Cardiac septum (tissue), 1 donor: Measurements from ENCODE around the gene GTF3C1. TPM values are rescaled to one million over a fixed set of nuclear protein-coding genes. Genes with fewer than 3 reads are reported as not detected.
"Not testable (repeated sequence)": the region's sequence is repeated elsewhere in the genome, so short reads cannot be mapped to it uniquely, and the experiment has no call there.

Experiments used
- DNase-seq: peaks from one replicate; pipeline ENCODE4 v3.0.0-alpha.2; 2020; ENCODE audit warnings: low spot score
- intact Hi-C: fragments of 100-400 bp; cut with DNase I; formaldehyde crosslinking; loops from one replicate; pipeline ENCODE4 v1.14.0; 2022
- total RNA-seq: library from RNA; stranded (reverse); fragmentation: NEBNext Ultra II Directional; extraction: Animal tissue kit (Norgen Biotek cat#: 25700); gene quantifications from one replicate; pipeline ENCODE4 v1.2.1, GENCODE V29; 2021
- donor health status: DM: no; HTN: no; CAD: no.

GTF3C1 gene
- total RNA-seq, 1 donor from 2014 or later, result 66.3 TPM

DNA sequence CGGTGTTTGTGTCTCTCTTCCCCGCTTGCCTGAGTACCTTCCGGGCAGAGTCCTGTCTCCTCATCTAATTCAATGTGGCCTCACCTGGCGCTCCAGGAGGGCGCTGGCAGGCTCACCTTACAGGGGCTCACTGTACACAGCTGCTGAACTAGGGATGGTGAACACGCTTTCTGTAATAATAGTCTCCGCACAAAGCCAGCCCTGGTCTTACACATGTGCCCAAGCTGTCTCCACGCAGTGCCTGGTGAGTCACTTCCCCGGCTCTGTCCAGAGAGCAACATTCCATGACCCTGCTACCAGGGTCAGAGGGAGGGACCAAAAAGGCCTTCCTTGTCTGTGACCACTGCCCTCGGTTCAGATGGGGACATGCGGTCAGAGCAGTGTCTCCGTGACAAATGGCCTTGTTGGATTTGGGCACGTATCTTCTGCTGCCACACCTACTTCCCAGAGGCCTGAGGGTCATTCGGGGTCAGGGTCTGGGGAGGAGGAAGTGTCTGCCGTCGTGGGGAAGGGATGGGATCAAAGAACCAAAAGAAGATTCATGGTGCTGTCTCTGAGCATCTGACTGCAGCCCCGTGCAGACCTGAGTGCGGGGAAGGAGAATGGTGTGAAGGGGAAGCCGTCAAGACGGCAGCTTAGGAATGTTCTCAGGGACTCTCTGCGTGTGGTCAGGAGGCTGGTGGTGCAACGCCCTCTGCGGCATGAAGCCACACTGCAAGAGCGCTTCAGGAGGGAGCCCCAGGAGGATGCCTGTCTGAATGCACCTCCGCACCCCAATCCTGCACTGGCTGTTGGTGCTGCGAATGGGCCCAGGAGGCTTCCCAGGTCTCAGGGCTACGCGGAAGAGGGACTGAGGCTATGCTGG lies 78.9 kb downstream of the GTF3C1 start:
- intact Hi-C loops, result no loop called here
- no peak for DNase-seq

DNA sequence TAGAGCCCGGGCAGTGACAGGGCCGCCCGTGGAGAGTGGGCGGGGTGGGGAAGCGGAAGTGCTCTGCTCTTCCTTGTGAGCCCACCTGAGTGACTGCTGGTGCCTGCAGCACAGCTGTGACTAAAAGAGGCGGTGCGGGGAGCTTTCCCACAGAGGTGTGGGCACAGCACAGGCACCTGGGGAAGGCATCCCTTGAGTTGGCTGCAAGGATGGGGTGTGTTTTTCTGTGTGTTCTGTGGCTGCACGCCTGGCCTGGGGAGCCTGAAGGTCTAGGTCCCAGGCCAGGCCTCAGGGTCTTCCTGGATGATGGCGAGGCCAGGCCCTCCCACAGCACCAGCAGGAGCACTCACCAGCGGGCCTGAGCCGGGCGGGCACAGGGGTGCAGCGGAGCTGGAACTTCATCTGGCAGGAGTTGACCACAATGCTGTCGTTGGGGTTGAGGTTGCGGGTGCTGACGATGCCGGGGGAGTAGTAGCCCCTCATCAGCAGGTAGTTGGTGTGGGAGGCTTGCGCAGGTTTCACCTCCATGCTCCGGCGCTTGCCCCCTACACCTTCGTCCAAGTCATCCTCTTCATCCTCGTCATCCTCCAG lies 80.7 kb downstream of the GTF3C1 start:
- no peak for DNase-seq
- intact Hi-C loops, result no loop called here

GRCh38 chr16:27465483-27465879 lies 84.2 kb downstream of the GTF3C1 start:
- no peak for DNase-seq
- intact Hi-C loops, result no loop called here

DNA sequence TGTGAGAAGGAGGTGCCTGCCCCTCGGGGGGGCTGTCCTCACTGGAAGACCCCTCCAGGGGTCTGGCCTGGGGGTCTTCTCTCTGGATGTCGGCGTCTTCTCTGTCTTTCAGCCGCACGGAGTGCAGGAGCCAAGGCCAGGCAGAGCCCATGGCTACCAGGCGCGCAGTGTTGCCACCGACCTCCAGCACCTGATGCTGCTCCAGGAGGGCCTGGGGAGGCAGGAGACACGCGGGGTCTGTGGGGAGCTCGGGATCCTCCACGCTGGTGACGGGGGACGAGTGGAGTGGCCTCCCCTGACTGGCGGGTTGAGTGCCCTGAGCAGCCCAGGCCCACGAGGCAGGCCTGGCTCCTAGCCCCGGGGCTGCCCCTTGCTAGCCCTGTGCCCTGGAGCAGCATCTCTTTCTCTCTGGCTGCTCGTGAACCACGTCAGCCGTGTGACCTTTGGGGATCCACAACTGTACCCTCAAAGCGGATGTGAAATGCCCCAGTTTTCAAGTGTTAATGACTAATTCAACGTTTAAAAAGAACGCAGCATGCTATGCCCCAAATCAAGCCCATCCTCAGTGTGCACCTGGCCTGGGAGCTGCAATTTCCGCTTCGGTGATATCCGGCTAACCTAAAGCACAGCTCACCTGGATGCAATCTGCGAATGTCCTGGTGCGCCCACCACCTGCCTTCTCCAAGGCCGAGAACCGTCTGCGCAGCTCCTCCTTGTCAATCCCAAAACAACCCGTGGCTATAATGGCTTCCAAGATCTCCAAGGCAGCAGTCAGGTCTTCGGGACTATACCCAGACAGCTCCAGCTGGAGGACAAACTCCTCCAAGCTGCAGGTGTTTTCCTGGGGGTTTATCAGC lies 84.9 kb downstream of the GTF3C1 start:
- no peak for DNase-seq
- intact Hi-C loops, result no loop called here

DNA sequence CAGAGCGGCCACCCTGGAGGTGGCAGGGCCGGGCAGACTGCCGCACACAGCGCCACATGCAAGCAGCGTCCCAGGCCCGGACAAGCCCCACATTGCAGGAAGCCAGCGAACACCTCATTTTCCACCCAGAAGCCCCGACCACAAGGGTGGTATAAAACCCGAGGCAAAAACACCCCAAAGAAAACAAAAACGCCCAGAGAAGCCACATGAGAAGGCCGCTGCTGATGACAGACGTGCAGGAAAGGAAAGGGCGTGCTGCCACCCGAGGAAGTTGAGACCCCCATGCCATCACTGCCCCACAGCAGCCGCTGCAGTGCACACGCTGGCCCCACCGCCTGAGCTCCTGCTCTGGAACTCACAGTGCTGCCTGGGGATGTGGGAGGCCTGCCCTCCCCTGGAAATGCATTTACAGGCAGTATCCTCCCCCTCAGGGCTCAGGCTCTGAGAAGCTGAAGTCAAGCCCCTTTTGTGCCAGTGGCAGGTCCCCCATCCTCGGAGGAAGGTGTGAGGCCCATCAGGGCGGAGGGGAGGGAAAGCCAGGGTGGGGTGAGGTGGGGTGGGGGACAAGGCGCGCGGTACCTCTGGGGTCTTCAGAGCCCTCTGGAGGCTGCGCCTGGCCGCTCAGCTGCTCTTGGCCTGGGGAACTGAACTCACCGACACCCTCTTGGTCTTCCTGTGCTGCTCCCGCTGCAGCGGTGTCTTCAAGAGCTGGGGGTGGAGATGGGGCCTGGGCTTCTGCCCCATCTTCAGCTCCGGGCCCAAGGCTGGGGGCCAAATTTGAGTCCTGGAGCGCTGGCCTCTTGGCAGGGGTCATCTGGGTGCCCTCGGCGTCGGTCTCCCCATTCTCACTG lies 85.7 kb downstream of the GTF3C1 start:
- no peak for DNase-seq
- intact Hi-C loops, result no loop called here

DNA sequence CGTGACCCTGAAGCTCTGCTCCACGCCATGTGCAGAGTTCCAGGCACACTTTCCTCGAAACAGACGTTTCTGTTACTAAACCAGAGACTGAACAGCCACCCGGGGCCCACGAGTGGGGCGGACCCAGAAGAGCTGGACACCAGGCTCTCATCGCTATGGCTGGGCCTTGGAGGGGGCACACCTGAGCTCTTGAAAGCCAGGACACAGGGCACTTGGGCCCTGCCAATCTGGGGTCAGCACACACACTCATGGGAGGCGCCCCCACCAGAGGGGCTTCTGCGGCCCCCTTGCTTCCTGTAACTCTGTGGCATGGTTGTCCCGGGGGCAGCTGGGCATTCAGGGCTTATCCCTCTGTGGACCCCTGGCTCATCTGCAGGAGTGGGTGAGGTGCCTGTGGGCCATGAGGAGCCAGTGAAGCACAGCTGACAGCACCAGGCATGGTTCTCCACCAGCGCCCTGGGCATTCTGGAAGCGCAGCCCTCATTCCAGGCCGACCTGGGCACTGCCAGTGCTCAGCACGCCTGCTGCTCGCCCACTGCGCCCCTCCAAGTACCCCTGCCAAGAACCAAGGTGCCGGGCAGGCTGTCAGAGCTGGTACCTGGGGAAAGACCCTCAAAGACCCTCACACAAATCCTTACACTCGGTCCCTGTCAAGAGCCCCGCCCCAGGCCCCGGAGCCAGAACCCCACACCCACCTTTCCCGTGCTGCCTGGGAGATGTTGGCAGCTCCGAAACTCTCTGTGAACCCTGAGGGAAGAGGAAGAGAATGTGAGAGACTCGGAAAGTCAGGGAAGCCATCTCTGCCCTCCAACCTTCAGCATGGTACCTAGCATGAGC lies 86.6 kb downstream of the GTF3C1 start:
- DNase-seq, result no peak
- intact Hi-C loops, result no loop called here

- intact Hi-C loops, result no loop called here
- DNase-seq, result no peak
These were observed 87.4 kb downstream of the GTF3C1 start for GRCh38 chr16:27462200-27462845.

DNA sequence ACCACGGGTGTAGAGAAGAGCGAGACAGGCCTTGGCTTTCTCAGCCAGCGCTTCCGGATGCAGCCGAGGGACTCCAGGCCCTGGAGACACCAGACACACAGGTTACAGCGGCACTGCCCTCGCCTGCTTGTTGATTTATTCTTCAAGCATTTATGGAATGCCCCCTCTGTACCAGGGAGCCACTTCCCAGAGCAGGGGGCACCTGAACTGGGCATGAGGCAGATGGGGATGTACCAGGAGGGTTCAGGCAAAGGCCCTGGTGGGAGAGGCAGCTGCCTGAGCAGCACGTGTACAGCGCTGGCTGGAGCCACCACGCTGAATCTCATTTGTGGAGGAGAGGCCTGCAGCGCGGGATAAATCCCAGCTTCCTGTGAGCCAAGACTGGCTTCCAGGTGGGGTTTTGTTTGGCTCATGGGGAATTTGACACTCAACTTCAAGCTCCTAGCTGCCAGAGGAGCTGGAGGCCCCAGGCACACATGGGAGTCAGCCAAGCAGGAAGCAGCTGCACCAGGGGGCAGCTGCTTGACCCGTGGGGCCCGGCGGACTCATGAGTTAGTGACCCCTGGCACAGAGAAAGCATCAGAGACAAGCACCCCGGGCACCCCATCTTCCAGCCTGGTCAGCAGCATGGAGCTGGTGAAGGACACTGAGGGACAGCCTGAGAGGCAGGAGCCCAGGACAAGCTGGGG lies 88.1 kb downstream of the GTF3C1 start:
- no peak for DNase-seq
- intact Hi-C loops, result no loop called here

- no peak for DNase-seq
- intact Hi-C loops, result no loop called here
These were observed 88.8 kb downstream of the GTF3C1 start for GRCh38 chr16:27460663-27461482.

- intact Hi-C loops, result no loop called here
These were observed 89.5 kb downstream of the GTF3C1 start for GRCh38 chr16:27460213-27460612.

GRCh38 chr16:27458987-27459688 lies 90.6 kb downstream of the GTF3C1 start:
- intact Hi-C loops, result loop anchor here (5.0 to 10.0 kb wide), 3 partner anchors 134 to 1624 kb away; no protein-coding TSS in a partner anchor

More at GRCh38 chr16:27460213-27460612, 89.5 kb downstream of the GTF3C1 start:
- no peak for DNase-seq

GRCh38 chr16:27458258-27458657 lies 91.5 kb downstream of the GTF3C1 start:
- intact Hi-C loops, result loop anchor here (5.0 to 10.0 kb wide), 3 partner anchors 133 to 1623 kb away; no protein-coding TSS in a partner anchor
- no peak for DNase-seq

More at GRCh38 chr16:27458987-27459688, 90.6 kb downstream of the GTF3C1 start:
- DNase-seq, result no peak

GRCh38 chr16:27457605-27457900 lies 92.2 kb downstream of the GTF3C1 start:
- not testable (repeated sequence) for DNase-seq
- intact Hi-C loops, result loop anchor here (2.0 to 10.0 kb wide), 4 partner anchors 133 to 1623 kb away; no protein-coding TSS in a partner anchor

GRCh38 chr16:27455700-27456099 lies 94.0 kb downstream of the GTF3C1 start:
- no peak for DNase-seq
- intact Hi-C loops, result loop anchor here (2.0 to 10.0 kb wide), 4 partner anchors 131 to 1621 kb away; no protein-coding TSS in a partner anchor

DNA sequence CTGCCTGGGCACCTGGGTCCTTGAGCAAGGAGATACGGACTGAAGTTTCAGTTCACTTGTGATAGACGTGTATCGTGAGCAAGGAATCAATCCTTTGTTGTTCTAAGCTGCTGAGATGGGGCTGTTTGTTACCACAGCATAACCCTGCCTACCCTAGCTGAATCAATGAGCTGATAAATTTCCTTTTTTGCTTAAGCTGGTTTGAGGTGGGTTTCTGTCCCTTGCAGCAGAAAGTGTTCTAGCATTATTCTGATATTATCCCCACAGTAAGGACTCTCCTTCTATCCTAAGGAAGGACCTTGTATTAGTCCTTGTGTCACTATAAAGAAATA lies 96.3 kb downstream of the GTF3C1 start:
- intact Hi-C loops, result loop anchor here (5.0 to 10.0 kb wide), 3 partner anchors 51 to 1619 kb away; partner anchors contain the start of gene IL21R
- DNase-seq, result no peak
